Measurements from ENCODE around the gene SCLY. TPM values are rescaled to one million over a fixed set of nuclear protein-coding genes. Genes with fewer than 3 reads are reported as not detected.
A peak's percentile ranks its signal among the peaks of the same experiment; 100 is the strongest.

SCLY gene
- total RNA-seq, 1 experiment from 2014 or later: 24.4 TPM

GRCh38 chr2:238097201-238097987 is 36.6 kb downstream of the SCLY start:
- no peak for DNase-seq (ENCODE audit: low read depth)

GRCh38 chr2:238097988-238098871 is 37.4 kb downstream of the SCLY start:
- DNase-seq (ENCODE audit: low read depth): peak; percentile 61

DNA sequence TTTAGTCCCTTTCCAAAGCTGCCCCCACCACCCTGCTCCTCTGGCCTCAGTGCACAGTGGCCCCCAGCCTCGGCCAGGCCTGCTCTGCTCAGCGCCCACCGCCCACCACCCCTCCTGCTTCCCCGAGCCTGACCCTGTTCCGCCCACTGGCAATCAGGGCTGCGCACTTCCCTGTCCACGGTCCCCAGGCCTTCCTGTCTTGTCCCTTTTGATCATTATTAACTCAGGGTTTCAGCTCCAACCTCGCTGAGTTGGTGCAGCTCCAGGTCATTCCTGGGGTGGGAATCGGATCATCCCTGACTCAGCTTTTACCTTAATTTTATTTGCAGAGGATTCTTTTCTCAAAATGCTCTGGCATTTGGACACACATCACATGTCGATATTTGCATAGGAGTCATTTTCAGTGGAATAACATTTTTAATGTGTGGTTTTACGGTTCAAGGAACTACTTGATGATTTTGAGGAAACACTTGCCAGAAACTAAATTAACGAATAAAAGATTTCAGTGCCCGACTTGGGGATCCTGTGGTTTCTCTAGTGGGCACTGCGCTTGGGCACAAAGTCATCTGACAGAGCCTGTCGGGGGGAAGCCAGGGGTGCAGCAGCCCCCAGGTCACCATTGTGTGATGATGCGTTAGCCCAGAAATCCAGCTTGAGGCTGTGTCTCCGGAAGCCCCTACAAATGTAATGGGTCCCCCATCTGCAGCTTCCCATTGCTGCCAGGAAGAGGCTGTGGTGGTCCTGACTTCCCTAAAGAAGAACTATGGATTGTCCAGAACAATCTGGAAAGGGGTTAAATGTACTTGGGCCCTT is 38.3 kb downstream of the SCLY start:
- DNase-seq (ENCODE audit: low read depth): no peak

- DNase-seq (ENCODE audit: low read depth): no peak
Observed at GRCh38 chr2:238099714-238100048, 38.9 kb downstream of the SCLY start.

DNA sequence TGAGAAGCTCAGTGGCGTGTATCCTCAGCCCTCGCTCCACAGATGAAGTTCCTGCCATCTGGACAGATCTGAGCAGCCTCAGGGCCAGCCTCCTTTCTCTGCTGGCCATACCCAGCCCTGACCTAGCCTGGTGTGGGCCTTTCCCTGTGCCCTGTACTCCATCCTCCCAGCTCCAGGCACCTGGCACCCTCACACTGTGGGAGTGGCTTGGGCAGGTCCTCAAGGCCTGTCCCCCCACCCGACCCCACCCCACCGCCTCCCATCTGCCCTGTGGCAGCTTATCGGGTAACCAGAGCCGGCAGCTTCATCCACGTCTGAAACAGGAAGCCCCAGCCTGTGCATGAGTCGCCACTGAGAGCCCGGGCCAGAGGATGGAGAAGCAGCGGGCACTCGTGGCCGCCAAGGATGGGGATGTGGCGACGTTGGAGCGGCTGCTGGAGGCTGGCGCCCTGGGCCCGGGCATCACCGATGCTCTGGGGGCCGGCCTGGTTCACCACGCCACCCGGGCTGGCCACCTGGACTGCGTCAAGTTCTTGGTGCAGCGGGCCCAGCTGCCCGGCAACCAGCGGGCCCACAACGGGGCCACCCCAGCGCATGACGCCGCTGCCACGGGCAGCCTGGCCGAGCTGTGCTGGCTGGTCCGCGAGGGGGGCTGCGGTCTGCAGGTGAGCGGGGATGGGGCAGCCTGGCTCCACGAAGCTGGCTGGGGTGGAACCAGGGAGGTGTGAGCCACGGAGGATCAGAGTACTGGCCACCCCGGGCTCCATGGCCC is 39.4 kb downstream of the SCLY start, which contains the start of gene ESPNL:
ESPNL (plus strand) TSS at position 292 of the 772 bp plus-strand sequence; CDS start at position 372, 80 bp downstream.
- peak; percentile 18 for DNase-seq (ENCODE audit: low read depth)

GRCh38 chr2:238100821-238101771 is 40.3 kb downstream of the SCLY start:
- DNase-seq (ENCODE audit: low read depth): no peak

DNA sequence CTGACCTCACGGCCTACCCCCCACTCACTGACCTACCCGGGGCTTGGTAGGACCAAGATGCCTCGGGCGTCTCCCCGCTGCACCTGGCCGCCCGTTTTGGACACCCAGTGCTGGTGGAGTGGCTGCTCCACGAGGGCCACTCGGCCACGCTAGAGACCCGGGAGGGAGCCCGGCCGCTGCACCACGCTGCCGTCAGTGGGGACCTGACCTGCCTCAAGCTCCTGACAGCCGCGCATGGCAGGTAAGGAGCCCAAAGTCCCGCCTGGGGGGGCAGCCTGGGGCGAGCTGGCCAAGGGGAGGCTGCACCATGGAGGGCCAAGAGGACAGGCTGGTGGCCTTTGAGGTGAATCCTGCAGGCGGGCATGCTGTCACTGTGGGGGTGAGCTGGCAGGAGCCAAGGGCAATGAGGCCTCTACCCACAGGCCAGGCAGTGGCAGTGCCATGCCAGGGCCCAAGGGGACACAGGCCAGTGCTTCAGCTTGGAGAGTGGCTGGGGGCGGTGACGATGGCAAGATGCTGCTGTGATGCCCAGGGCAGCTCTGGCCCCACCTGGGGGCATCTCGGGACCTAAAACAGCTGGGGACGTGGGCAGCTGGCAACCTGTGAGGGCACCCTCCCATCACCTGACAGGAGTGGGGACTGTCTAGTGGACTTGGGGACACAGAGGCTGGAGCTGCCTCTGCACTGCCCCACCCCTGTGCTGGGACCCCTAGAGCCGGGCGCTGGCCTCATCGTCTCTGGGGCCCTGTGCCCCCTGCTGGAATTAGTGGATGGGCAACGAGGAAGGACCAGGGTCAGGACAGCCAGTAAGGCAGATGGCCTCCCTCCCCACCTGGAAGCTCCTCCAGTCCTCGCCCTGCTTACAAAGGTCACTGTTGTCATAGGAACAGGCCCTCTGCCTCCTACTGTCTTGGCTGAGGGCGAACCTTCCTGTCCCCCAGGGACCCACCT is 41.4 kb downstream of the SCLY start:
- no peak for DNase-seq (ENCODE audit: low read depth)

DNA sequence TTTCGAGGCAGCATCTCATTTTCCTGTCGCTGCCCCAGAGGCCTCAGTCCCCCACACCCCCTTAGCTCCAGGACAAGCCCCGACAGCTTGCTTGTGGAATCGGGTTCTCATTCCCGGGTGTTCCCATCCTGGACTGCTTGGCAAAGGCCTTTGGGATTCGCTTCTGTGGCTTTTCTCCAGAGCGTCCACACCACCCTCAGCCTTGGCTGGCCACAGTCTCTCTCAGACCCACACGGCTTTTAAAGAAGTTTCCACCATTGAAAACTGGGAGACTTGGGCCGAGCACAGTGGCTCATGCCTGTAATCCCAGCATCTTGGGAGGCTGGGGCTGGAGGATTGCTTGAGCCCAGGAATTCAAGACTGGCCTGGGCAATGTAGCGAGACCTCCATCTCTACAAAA is 42.1 kb downstream of the SCLY start:
- DNase-seq (ENCODE audit: low read depth): no peak

- no peak for DNase-seq (ENCODE audit: low read depth)
Observed at GRCh38 chr2:238103465-238104225, 42.8 kb downstream of the SCLY start.

- no peak for DNase-seq (ENCODE audit: low read depth)
Observed at GRCh38 chr2:238104226-238104690, 43.5 kb downstream of the SCLY start.

- no peak for DNase-seq (ENCODE audit: low read depth)
Observed at GRCh38 chr2:238104691-238105371, 44.0 kb downstream of the SCLY start.

GRCh38 chr2:238105506-238106338 is 44.9 kb downstream of the SCLY start:
- no peak for DNase-seq (ENCODE audit: low read depth)

DNA sequence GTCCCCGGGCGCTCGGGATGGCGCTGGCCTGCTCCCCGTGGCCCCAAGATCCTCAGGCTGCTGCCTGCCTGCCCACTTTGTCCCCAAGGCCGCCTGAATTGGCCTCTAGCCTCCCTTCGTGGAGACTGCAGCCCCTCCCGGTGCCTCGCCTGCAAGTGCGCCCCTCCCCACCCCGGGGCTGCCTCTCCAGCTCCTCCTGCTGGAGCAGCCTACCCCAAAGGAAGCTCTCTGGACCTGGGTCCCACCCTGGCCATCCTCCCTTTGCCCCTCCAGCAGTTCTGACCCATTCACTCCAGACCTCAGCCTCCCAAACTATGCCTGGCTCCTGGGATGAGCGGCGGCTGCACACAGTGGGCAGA is 45.5 kb downstream of the SCLY start:
- DNase-seq (ENCODE audit: low read depth): no peak

DNA sequence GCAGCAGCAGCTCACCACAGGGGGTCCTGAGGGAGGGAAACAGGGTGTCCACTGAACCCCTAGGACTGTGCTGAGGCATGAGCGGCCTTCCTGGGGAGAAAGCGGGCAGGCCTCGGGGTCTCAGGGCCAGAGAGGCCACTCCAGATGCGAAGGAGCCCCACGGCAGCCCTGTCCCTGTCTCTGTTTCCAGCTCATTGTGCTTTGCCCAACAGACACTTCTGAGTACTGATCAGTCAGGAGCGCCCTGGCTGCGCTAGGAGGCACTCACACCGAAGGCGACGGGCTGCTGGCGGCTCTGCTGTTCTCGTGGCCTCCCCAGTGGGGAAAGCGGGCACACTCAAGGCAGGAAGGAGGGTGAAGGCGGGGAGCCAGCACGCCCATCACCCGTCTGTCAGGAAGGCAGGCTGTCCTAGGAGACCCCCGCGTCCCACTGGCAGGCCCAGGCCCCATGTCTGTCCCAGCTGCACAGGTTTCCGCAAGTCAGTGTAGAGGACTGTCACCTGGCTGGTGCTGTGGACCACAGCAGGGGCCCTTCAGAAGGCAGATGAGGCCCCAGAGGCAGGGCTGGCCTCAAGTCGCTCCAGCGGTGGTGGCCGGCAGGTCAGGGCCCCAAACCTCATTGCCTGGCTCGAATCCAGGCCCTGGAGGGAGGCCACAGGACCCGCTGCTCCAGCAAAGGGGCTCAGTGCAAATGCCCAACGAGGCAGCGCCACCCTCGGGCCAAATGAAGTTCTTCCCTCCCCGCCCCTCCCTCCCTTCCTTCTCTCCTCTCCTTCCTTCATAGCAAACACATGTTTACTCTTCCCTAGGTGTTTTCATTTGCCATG is 46.1 kb downstream of the SCLY start:
- DNase-seq (ENCODE audit: low read depth): no peak

All from LHCN-M2 (cell line).